Measurements from ENCODE around the gene PFKP.

- TF ChIP-seq POLR2A (IDR thresholded peaks at IDR 0.05): no peak
- no peak for TF ChIP-seq CTCF (IDR thresholded peaks at IDR 0.05)
Measured at GRCh38 chr10:3151889-3152565, 84.7 kb downstream of the PFKP start.
